ENCODE measurements around the gene TCF15. TPM values are rescaled to one million over a fixed set of nuclear protein-coding genes. Genes with fewer than 3 reads are reported as not detected.

Gene TCF15
- total and polyA plus RNA-seq, 8 donors: 0.18 to 2.4 (median 1.5) TPM

GRCh38 chr20:555976-556385 is 54.1 kb downstream of the TCF15 start:
- ATAC-seq: peak; percentile 60
- H3K27me3 ChIP-seq: peaks cover 0 to 25% of the 10 kb centered on the region in 2 donors
- no peaks in the 10 kb centered on the region for H3K9me3 ChIP-seq
- no peaks in the 10 kb centered on the region for H3K36me3 ChIP-seq
- intact Hi-C loops (cut with DNase I): no loop called here
- H3K4me3 ChIP-seq: no peak overlapping the region
- H3K4me1 ChIP-seq: no peaks in the 10 kb centered on the region
- no peak for DNase-seq
- H3K27ac ChIP-seq: no peak overlapping the region
- no peak for TF ChIP-seq CTCF (IDR thresholded peaks at IDR 0.05)

Other genes with a start within 250 kb of the TCF15 start
- 10 to 100 TPM; 19.0 to 28.4 TPM for gene TRIB3, start 229.5 kb downstream of the TCF15 start, total RNA-seq
- 10 to 100 TPM in 4 of 6 donors, 1 to 10 TPM in 2; 8.7 to 12.0 (median 10.6) TPM for gene TRIB3, start 229.5 kb downstream of the TCF15 start, polyA plus RNA-seq (ENCODE audit: insufficient read length in 6 of 6)
- 10 to 100 TPM; 97.9 to 99.8 TPM for gene RBCK1, start 202.0 kb downstream of the TCF15 start, total RNA-seq
- 100 to 1,000 TPM in 2 of 6 donors, 10 to 100 TPM in 4; 89.6 to 104 (median 97.9) TPM for gene RBCK1, start 202.0 kb downstream of the TCF15 start, polyA plus RNA-seq (ENCODE audit: insufficient read length in 6 of 6)
- 10 to 100 TPM; 37.5 to 37.7 TPM for gene TBC1D20, start 147.8 kb downstream of the TCF15 start, total RNA-seq
- 10 to 100 TPM; 33.4 to 42.6 (median 35.3) TPM for gene TBC1D20, start 147.8 kb downstream of the TCF15 start, polyA plus RNA-seq (ENCODE audit: insufficient read length in 6 of 6)
- 10 to 100 TPM; 78.5 to 94.4 TPM for gene CSNK2A1, start 66.5 kb downstream of the TCF15 start, total RNA-seq
- 100 to 1,000 TPM; 131 to 157 (median 135) TPM for gene CSNK2A1, start 66.5 kb downstream of the TCF15 start, polyA plus RNA-seq (ENCODE audit: insufficient read length in 6 of 6)
- gene SRXN1, start 42.9 kb upstream of the TCF15 start, total RNA-seq: 10 to 100 TPM; 24.7 to 40.9 TPM
- 1 to 10 TPM; 6.2 to 8.7 (median 7.2) TPM for gene SRXN1, start 42.9 kb upstream of the TCF15 start, polyA plus RNA-seq (ENCODE audit: insufficient read length in 6 of 6)
- gene SCRT2, start 65.5 kb upstream of the TCF15 start, total RNA-seq: not detected
- not detected for gene SCRT2, start 65.5 kb upstream of the TCF15 start, polyA plus RNA-seq (ENCODE audit: insufficient read length in 6 of 6)
- 1 to 10 TPM; 1.6 to 2.7 TPM for gene SLC52A3, start 158.2 kb upstream of the TCF15 start, total RNA-seq
- under 1 TPM; 0.37 to 0.61 (median 0.48) TPM for gene SLC52A3, start 158.2 kb upstream of the TCF15 start, polyA plus RNA-seq (ENCODE audit: insufficient read length in 6 of 6)
- 10 to 100 TPM; 13.0 to 21.5 TPM for gene FAM110A, start 223.4 kb upstream of the TCF15 start, total RNA-seq
- 10 to 100 TPM; 11.8 to 16.1 (median 13.2) TPM for gene FAM110A, start 223.4 kb upstream of the TCF15 start, polyA plus RNA-seq (ENCODE audit: insufficient read length in 6 of 6)